ENCODE data around the gene POLR3H.
A peak's percentile ranks its signal among the peaks of the same experiment; 100 is the strongest.

POLR3H gene

DNA sequence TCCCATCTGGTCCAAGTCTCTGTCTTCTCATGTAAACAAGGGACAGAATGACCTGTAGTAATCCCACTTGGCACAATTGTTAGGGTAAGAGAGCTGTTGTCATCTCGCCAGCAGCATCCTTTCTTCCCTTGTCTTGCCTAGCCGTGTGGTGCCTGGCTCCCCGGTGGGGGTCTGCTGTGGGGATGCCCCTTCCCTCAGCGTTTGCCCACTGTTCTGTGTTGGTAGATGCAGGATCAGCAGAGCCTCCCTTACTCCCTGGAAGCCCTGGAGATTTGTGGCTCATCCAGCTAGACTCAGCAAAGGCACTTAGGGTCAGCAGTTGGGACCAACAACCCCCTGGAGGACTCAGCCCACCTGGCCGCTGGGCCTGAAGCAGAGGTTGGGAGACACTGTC is 62.3 kb downstream of the POLR3H start:
- no peak for DNase-seq (ENCODE audit: low read depth)

DNA sequence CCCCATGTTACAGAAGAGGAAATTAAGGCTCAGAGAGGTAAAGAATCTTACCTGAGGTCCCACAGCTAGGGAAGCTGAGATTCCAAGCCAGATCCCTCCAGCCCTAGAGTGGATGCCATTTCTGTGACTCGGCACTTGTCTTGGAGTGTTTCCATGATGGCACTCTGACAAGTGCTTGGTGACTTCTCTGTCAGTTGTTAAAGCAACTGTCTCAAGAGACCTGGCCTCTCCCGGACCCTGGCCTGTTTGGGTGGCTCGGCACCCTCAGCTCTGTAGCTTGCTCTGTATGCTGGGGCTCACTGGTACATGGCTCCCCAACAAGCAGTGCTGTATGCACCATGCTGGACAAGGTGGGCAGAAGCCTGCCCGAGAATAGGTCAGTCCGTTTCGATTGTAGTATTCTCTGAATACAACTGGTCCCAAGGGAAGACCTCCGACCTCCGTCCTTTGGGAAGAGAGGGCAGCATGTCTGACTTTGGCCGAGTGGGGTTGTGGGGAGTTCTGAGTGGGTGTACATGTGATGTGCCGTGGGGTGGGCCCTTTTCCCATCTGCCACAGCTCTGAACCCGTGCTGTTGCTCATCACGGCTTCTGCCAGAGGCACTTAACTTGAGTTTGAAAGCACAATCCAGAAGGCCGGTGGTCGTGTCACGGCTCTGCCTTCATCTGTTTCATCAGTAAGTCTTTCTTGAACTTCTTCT is 63.0 kb downstream of the POLR3H start:
- DNase-seq (ENCODE audit: low read depth), result peak; percentile 36

DNA sequence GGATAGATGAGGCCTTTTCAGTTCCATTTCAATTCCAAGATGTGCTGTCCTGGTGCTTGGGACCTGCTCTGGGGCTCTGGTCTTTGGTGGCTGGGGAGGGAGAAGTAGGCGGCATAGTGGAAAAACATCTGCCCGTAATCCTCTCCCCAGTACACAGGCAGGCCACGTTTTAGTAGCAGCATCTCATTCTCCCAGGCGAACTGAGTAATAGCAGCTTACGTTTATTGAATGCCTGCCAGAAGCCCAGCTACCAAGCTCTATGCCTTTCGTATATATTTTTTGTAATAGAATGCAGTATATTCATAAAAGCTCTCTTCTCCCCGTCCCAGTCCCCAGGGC is 63.9 kb downstream of the POLR3H start:
- DNase-seq (ENCODE audit: low read depth), result peak; percentile 68

DNA sequence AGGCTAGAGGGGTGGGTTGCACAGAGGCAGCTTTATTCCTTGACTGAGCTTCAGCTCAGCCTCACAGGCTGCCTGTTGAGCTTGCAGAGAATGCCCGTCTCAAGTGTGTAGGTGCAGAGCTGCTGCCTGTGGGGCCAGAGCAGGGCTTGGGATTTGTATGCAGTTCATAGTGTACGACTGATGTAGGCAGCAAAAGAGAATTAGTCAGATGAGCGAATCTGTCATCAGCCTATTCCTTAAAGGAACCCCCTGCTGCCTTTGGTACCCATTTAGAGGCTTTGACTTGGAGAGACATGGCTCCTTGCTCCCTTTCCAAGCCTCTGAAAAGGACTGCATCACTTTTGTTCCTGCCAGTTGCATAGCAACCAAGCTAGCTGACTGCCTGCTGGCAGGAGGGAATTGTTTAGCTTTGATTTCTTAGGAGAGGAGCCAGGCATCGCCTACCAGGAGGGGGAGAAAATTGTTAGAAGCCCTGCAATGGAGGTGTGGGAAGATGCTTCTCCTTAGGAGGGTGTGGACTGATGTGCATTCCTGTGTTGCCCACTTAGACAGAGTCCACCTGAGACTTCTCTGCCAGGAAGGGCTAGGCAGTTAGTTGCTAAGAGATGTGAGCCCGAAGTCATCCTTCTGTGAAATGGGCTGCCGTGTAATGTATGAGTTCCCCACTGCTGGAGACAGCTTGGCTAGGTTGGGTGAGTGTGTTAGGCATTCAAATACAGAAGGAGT is 64.4 kb downstream of the POLR3H start:
- DNase-seq (ENCODE audit: low read depth), result peak; percentile 84

DNA sequence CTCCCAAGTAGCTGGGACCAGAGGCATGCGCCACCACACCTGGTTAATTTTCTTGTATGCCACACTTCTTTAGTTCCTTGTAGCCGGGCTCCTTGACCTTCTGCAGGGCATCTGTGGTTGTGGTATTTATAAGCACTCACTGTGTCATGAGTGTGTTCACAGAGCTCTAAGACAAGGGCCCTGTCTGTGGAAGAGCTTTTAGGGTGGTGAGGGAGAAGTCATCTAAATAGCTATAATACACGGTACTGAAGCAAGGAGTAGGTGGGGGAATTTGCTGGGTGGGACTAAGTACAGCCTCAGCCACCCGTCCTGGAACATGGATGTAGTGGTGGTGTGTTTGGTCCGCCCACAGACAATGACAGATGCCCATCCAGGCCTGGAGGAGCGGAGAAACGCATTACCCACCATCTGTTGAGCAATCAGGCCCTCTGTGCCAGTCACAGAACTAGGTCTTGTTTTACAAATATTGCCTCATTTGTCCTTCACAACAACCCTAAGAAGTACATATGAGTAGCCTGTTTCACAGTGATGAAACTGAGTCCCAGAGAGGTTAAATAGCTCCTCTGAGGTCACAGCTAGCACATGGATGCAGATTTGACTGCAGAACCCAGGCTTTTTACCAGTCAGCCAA is 65.3 kb downstream of the POLR3H start:
- DNase-seq (ENCODE audit: low read depth), result peak; percentile 95

DNA sequence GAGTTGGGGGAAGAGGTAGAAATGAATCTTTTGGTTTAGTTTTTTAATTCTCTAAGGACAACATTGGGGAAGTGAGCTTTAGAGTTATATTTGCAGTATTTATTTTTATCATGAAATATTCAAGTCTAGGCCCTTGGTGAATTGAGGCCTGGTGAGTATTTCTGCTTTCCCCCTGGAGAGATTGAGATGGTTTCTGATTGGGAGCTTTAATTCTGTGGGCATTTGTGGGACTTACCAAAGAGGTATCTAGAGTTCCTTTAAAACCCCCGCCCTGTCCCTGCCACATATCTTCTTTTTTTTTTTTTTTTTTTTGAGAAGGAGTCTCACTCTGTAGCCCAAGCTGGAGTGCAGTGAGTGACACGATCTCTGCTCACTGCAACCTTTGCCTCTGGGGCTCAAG is 65.8 kb downstream of the POLR3H start:
- DNase-seq (ENCODE audit: low read depth), result no peak

Data from fibroblast of gingiva (primary cell).